CD4-positive, alpha-beta T cell (primary cell): ENCODE measurements around the gene NTN1. TPM values are rescaled to one million over a fixed set of nuclear protein-coding genes. Genes with fewer than 3 reads are reported as not detected.

Experiments
- ATAC-seq: fragments of 200-7000 bp; cut with Tn5 transposase; one replicate; pipeline ENCODE4 v1.10.0; 2022; ENCODE audit warnings: mild to moderate bottlenecking; ENCODE audit not compliant: poor library complexity
- CTCF ChIA-PET: fragments of 350-600 bp; sonication (Branson Sonifier 250); formaldehyde crosslinking; loops from one replicate; lab custom pipeline; 2021; ENCODE audit warnings: antibody characterized with exemption, inconsistent platforms; lab: Charles Lee
- POLR2A ChIA-PET: fragments of 350-600 bp; sonication (Branson Sonifier 250); formaldehyde crosslinking; loops from one replicate; lab custom pipeline; 2021; ENCODE audit warnings: antibody characterized with exemption, inconsistent platforms; lab: Charles Lee
- DNase-seq, 14 experiments: peaks; one replicate each; pipeline ENCODE4 v3.0.0-alpha.2; 2013 to 2020; ENCODE audit warnings: mixed read lengths in 2 of 14
- H3K27ac ChIP-seq, 2 donors: one replicate each; pipeline versions ENCODE4 v1.5.1 to v1.7.0; 2013; ENCODE audit warnings: low read length in 2 of 2, low read depth in 1 of 2, mild to moderate bottlenecking in 1 of 2
- H3K27me3 ChIP-seq, 2 experiments: 1 replicate in 1 of 2; 2 replicates in 1 of 2; pipeline versions ENCODE4 v1.6.1 to v1.7.0; 2013; ENCODE audit warnings: low read length in 2 of 2, control low read depth in 1 of 2, mild to moderate bottlenecking in 1 of 2, moderate library complexity in 1 of 2; ENCODE audit not compliant: insufficient read depth in 2 of 2, control insufficient read depth in 1 of 2
- H3K36me3 ChIP-seq: one replicate; pipeline ENCODE4 v1.6.1; 2013; ENCODE audit warnings: low read length, control low read depth; ENCODE audit not compliant: insufficient read depth
- H3K4me1 ChIP-seq: one replicate; pipeline ENCODE4 v1.6.1; 2013; ENCODE audit warnings: low read length, control low read depth; ENCODE audit not compliant: insufficient read depth
- H3K4me3 ChIP-seq: one replicate; pipeline ENCODE4 v1.5.1; 2013; ENCODE audit warnings: mild to moderate bottlenecking, low read length, moderate library complexity
- H3K9me3 ChIP-seq, 2 experiments: 1 replicate in 1 of 2; 2 replicates in 1 of 2; pipeline versions ENCODE4 v1.6.1 to v1.7.0; 2013; ENCODE audit warnings: low read length in 2 of 2, mild to moderate bottlenecking in 2 of 2, control low read depth in 1 of 2, moderate library complexity in 1 of 2; ENCODE audit not compliant: control insufficient read depth in 1 of 2, insufficient read depth in 1 of 2
- H3K27ac Mint-ChIP-seq: one replicate; pipeline ENCODE4 v1.8.0; 2020; ENCODE audit warnings: mixed read lengths
- H3K27me3 Mint-ChIP-seq: one replicate; pipeline ENCODE4 v1.8.0; 2021; ENCODE audit warnings: mixed read lengths
- H3K36me3 Mint-ChIP-seq: one replicate; pipeline ENCODE4 v1.8.0; 2021; ENCODE audit warnings: low read depth, mixed read lengths
- H3K4me1 Mint-ChIP-seq: one replicate; pipeline ENCODE4 v1.8.0; 2021; ENCODE audit warnings: low read depth, mixed read lengths
- H3K4me3 Mint-ChIP-seq: one replicate; pipeline ENCODE4 v1.8.0; 2020; ENCODE audit warnings: mild to moderate bottlenecking, mixed read lengths
- H3K9me3 Mint-ChIP-seq: one replicate; pipeline ENCODE4 v1.8.0; 2020; ENCODE audit warnings: mixed read lengths
- CTCF ChIP-seq: fragments of 200-600 bp; IDR thresholded peaks from one replicate; pipeline ENCODE4 v1.8.0; 2022; ENCODE audit warnings: antibody characterized with exemption, mild to moderate bottlenecking
- intact Hi-C, 2 experiments: fragments of 100-400 bp; cut with DNase I in 1 of 2; cut with micrococcal nuclease in 1 of 2; formaldehyde crosslinking; loops; one replicate each; pipeline versions ENCODE4 v1.15.1 to v1.9.0; 2023 to 2025; cut with DNase I, micrococcal nuclease
- total RNA-seq, 174 experiments: library from RNA in 2 of 174; stranded (reverse) in 2 of 174; gene quantifications; one replicate each; pipeline ENCODE4 v1.2.3 and lab custom pipeline; 2021 to 2026

NTN1 gene
- total RNA-seq, 2 experiments from 2014 or later = 0.08 to 0.14 TPM

- Mint-ChIP-seq H3K27ac (no peak overlapping the region), H3K4me3 (no peak overlapping the region), H3K9me3 (no peaks in the 10 kb centered on the region), H3K4me1 (peaks cover 16% of the 10 kb centered on the region), H3K36me3 (no peaks in the 10 kb centered on the region), H3K27me3 (peaks cover 88% of the 10 kb centered on the region)
- Histone ChIP-seq H3K27me3 (peaks cover 32 to 43% of the 10 kb centered on the region in 2 experiments), H3K27ac (no peak overlapping the region), H3K4me3 (no peak overlapping the region), H3K36me3 (no peaks in the 10 kb centered on the region), H3K9me3 (no peaks in the 10 kb centered on the region), H3K4me1 (peaks cover 3% of the 10 kb centered on the region)
- no peak for ATAC-seq
- ChIA-PET POLR2A (no interaction called here), CTCF (no interaction called here)
- no peak for DNase-seq
- intact Hi-C loops = no loop called here
- TF ChIP-seq CTCF = no peak
These were observed 7.1 kb downstream of the NTN1 start for GRCh38 chr17:9028202-9028987.

GRCh38 chr17:9028988-9029570 is 7.8 kb downstream of the NTN1 start:
- Mint-ChIP-seq H3K9me3 (no peaks in the 10 kb centered on the region), H3K27ac (no peak overlapping the region), H3K4me3 (no peak overlapping the region), H3K36me3 (no peaks in the 10 kb centered on the region), H3K4me1 (peaks cover 11% of the 10 kb centered on the region), H3K27me3 (peaks cover 83% of the 10 kb centered on the region)
- Histone ChIP-seq H3K36me3 (no peaks in the 10 kb centered on the region), H3K27ac (no peak overlapping the region), H3K4me3 (no peak overlapping the region), H3K9me3 (no peaks in the 10 kb centered on the region), H3K27me3 (peaks cover 27 to 36% of the 10 kb centered on the region in 2 experiments), H3K4me1 (no peaks in the 10 kb centered on the region)
- ATAC-seq = no peak
- ChIA-PET POLR2A (no interaction called here), CTCF (no interaction called here)
- no peak for DNase-seq
- intact Hi-C loops = no loop called here
- no peak for TF ChIP-seq CTCF

- Histone ChIP-seq H3K27ac (no peak overlapping the region), H3K4me3 (no peak overlapping the region), H3K27me3 (peaks cover 5 to 8% of the 10 kb centered on the region in 2 experiments), H3K4me1 (no peaks in the 10 kb centered on the region), H3K36me3 (no peaks in the 10 kb centered on the region), H3K9me3 (no peaks in the 10 kb centered on the region)
- Mint-ChIP-seq H3K4me3 (no peak overlapping the region), H3K4me1 (no peaks in the 10 kb centered on the region), H3K27me3 (peaks cover 53% of the 10 kb centered on the region), H3K9me3 (no peaks in the 10 kb centered on the region), H3K27ac (no peak overlapping the region), H3K36me3 (no peaks in the 10 kb centered on the region)
- ATAC-seq (no peak), DNase-seq (no peak)
- POLR2A ChIA-PET = no interaction called here
- CTCF ChIA-PET = no interaction called here
- intact Hi-C loops = no loop called here
- no peak for TF ChIP-seq CTCF
These were observed 10.8 kb downstream of the NTN1 start for GRCh38 chr17:9032151-9032550.
